GM12878 (cell line): ENCODE data around the gene PRKCZ. TPM values are rescaled to one million over a fixed set of nuclear protein-coding genes. Genes with fewer than 3 reads are reported as not detected.

Experiments used
- ATAC-seq: fragments of 200-7000 bp; cut with Tn5 transposase; 3 replicates; pipeline ENCODE4 v1.9.1; 2020; ENCODE audit warnings: mild to moderate bottlenecking, moderate library complexity
- BruUV-seq: library from RNA; stranded (reverse); fragments of 400-500 nt; replicated peaks from 2 replicates; lab custom pipeline; 2021; lab: Mats Ljungman, UMichigan
- CTCF ChIA-PET: fragments of 300-600 bp; sonication (Branson Sonifier 250); formaldehyde crosslinking; extraction: SDS; loops from one replicate; lab custom pipeline; 2021; ENCODE audit warnings: inconsistent platforms; lab: Yijun Ruan, JAX
- POLR2A ChIA-PET: fragments of 350-600 bp; formaldehyde crosslinking; extraction: SDS; loops from one replicate; lab custom pipeline; 2021; ENCODE audit warnings: inconsistent platforms; lab: Charles Lee
- RAD21 ChIA-PET: fragments of 300-600 bp; sonication (Branson Sonifier 250); formaldehyde crosslinking; loops from one replicate; lab custom pipeline; 2023; ENCODE audit warnings: antibody characterized with exemption; ENCODE audit not compliant: unreplicated experiment; lab: Charles Lee
- SMC1A ChIA-PET: fragments of 300-600 bp; sonication (Branson Sonifier 250); formaldehyde crosslinking; loops from one replicate; lab custom pipeline; 2023; ENCODE audit not compliant: unreplicated experiment, uncharacterized antibody; lab: Charles Lee
- DNase-seq: peaks from one replicate; pipeline ENCODE4 v3.0.0-alpha.2; 2011; ENCODE audit warnings: low read depth, low spot score
- FAIRE-seq: peaks from 3 replicates; lab custom pipeline; 2011; peaks lifted over from hg19 to GRCh38; lab: Jason Lieb, UNC
- H2AFZ ChIP-seq: 2 replicates; pipeline ENCODE4 v1.6.0; 2011; ENCODE audit warnings: low read depth, low read length, control low read depth; ENCODE audit not compliant: control insufficient read depth
- H3K27ac ChIP-seq: 2 replicates; pipeline ENCODE4 v1.5.1; 2011; ENCODE audit warnings: control low read depth; ENCODE audit not compliant: control insufficient read depth, insufficient read depth
- H3K27me3 ChIP-seq, 2 experiments: replicated peaks in 1 of 2; 2 replicates each; pipeline versions ENCODE4 v1.6.0 to v1.6.1; 2011; ENCODE audit warnings: low read length in 1 of 2; ENCODE audit not compliant: control insufficient read depth in 2 of 2, insufficient read depth in 2 of 2
- H3K36me3 ChIP-seq, 2 experiments: 2 replicates each; pipeline ENCODE4 v1.5.1; 2011; ENCODE audit warnings: low read length in 1 of 2; ENCODE audit not compliant: control insufficient read depth in 2 of 2, insufficient read depth in 2 of 2
- H3K4me1 ChIP-seq: 2 replicates; pipeline ENCODE4 v1.6.1; 2011; ENCODE audit warnings: mild to moderate bottlenecking, low read length, moderate library complexity, mixed read lengths; ENCODE audit not compliant: control insufficient read depth, insufficient read depth
- H3K4me2 ChIP-seq: 2 replicates; pipeline ENCODE4 v1.6.0; 2011; ENCODE audit warnings: control low read depth; ENCODE audit not compliant: control insufficient read depth, insufficient read depth
- H3K4me3 ChIP-seq: fragments of 200-600 bp; sonication (generic); 2 replicates; pipeline ENCODE4 v1.5.1; 2016
- H3K79me2 ChIP-seq: 2 replicates; pipeline ENCODE4 v1.6.0; 2011; ENCODE audit warnings: low read length; ENCODE audit not compliant: control insufficient read depth, insufficient read depth
- H3K9ac ChIP-seq: 2 replicates; pipeline ENCODE4 v1.8.0; 2011; ENCODE audit warnings: low read length, control low read depth, mixed read lengths; ENCODE audit not compliant: control insufficient read depth, insufficient read depth
- H3K9me3 ChIP-seq: replicated peaks from 3 replicates; pipeline ENCODE4 v1.5.1; 2011; ENCODE audit warnings: mild to moderate bottlenecking, low read length; ENCODE audit not compliant: control insufficient read depth, insufficient read depth
- H4K20me1 ChIP-seq: 2 replicates; pipeline ENCODE4 v1.6.0; 2011; ENCODE audit not compliant: control insufficient read depth, insufficient read depth
- DPF2 ChIP-seq: fragments of 450-650 bp; IDR thresholded peaks from 2 replicates; pipeline ENCODE4 v1.6.1; 2017; ENCODE audit warnings: mild to moderate bottlenecking
- EGR1 ChIP-seq, 2 experiments: IDR thresholded peaks; 1 replicate in 1 of 2; 2 replicates in 1 of 2; pipeline ENCODE4 v1.6.1; 2011 to 2012; ENCODE audit warnings: low read depth in 2 of 2, low read length in 2 of 2, borderline replicate concordance in 1 of 2, mild to moderate bottlenecking in 1 of 2, moderate library complexity in 1 of 2
- KDM1A ChIP-seq: fragments of 200-600 bp; sonication (generic); IDR thresholded peaks from 2 replicates; pipeline ENCODE4 v1.6.1; 2016; ENCODE audit warnings: borderline replicate concordance
- MXI1 ChIP-seq: fragments of 150-350 bp; IDR thresholded peaks from 2 replicates; pipeline ENCODE4 v1.6.1; 2011; ENCODE audit warnings: low read depth, mild to moderate bottlenecking, inconsistent platforms, low read length, improper control_type of control experiment
- NR2C1 ChIP-seq: fragments of 450-650 bp; IDR thresholded peaks from 2 replicates; pipeline ENCODE4 v1.6.1; 2017; ENCODE audit warnings: antibody characterized with exemption, mild to moderate bottlenecking, moderate library complexity
- PML ChIP-seq: IDR thresholded peaks from 2 replicates; pipeline ENCODE4 v1.6.1; 2012; ENCODE audit warnings: low read length, inconsistent platforms
- POLR2AphosphoS5 ChIP-seq: IDR thresholded peaks from 2 replicates; pipeline ENCODE4 v1.6.1; 2011; ENCODE audit warnings: mild to moderate bottlenecking, low read length, inconsistent platforms
- RCOR1 ChIP-seq: conservative IDR thresholded peaks from 2 replicates; pipeline ENCODE4 v1.6.1; 2012; ENCODE audit warnings: low read depth, low read length, improper control_type of control experiment
- YY1 ChIP-seq: IDR thresholded peaks from 2 replicates; pipeline ENCODE4 v1.6.1; 2011; ENCODE audit warnings: low read depth, mild to moderate bottlenecking, low read length
- WGBS: methylation state at CpG from one replicate; pipeline ENCODE4 v1.1.6; 2016; ENCODE audit warnings: low lambda C conversion rate; ENCODE audit not compliant: insufficient replicate concordance, insufficient coverage; ENCODE audit errors: missing lambda C conversion rate; 5-methylcytosine and 5-hydroxymethylcytosine counted together
- in situ Hi-C: fragments of 300-500 bp; cut with MboI; formaldehyde crosslinking; loops from 9 replicates; pipeline ENCODE4 v1.14.3; 2018; ENCODE audit warnings: mixed read lengths
- intact Hi-C: fragments of 100-400 bp; cut with micrococcal nuclease; formaldehyde crosslinking; loops from one replicate; pipeline ENCODE4 v1.14.2; 2022; ENCODE audit not compliant: unreplicated experiment
- polyA plus RNA-seq, 11 experiments: library from polyadenylated mRNA; depleted of rRNA in 4 of 11; unstranded in 6 of 11; stranded (reverse) in 5 of 11; fragments of >200 nt; fragmentation: Nextera tagmentation in 4 of 11; fragmentation: Illumina TruSeq in 1 of 11; extraction: Ambion mirVana in 4 of 11; extraction: Trizol in 1 of 11; gene quantifications; 1 replicate in 1 of 11; 2 replicates in 10 of 11; pipeline versions ENCODE4 v1.2.1 to v1.2.3, GENCODE V29; 2011 to 2016; ENCODE audit warnings: inconsistent platforms in 2 of 11, missing spikeins in 2 of 11, low read depth in 1 of 11
- total RNA-seq, 4 experiments: library from RNA; depleted of rRNA in 3 of 4; stranded (reverse); fragments of >200 nt in 3 of 4; fragmentation: Illumina TruSeq in 1 of 4; extraction: Trizol in 1 of 4; gene quantifications; 2 replicates each; pipeline versions ENCODE4 v1.2.1 to v1.2.3, GENCODE V29; 2013 to 2021
- TF ChIP-seq, protein P1 (sequence below): fragments of 450-650 bp; IDR thresholded peaks from 2 replicates; pipeline ENCODE4 v1.6.1; 2016; ENCODE audit warnings: mild to moderate bottlenecking
- TF ChIP-seq, protein P2 (sequence below): fragments of 450-650 bp; formaldehyde crosslinking; IDR thresholded peaks from 2 replicates; pipeline ENCODE4 v1.4.0; 2022; ENCODE audit warnings: mild to moderate bottlenecking, moderate library complexity
- TF ChIP-seq, protein P3 (sequence below), 3 experiments: IDR thresholded peaks in 2 of 3; conservative IDR thresholded peaks in 1 of 3; 2 replicates each; pipeline ENCODE4 v1.5.1; 2011; ENCODE audit warnings: low read depth in 3 of 3, low read length in 3 of 3, mild to moderate bottlenecking in 3 of 3, control low read depth in 2 of 3, moderate library complexity in 2 of 3, inconsistent platforms in 1 of 3, mixed read lengths in 1 of 3; ENCODE audit not compliant: control insufficient read depth in 2 of 3, insufficient read depth in 1 of 3; ENCODE audit errors: extremely low read depth in 1 of 3
- TF ChIP-seq, protein P4 (sequence below): fragments of 450-650 bp; IDR thresholded peaks from 2 replicates; pipeline ENCODE4 v1.6.1; 2017; ENCODE audit warnings: low read depth, mild to moderate bottlenecking, moderate library complexity

Gene PRKCZ
- total and polyA plus RNA-seq, 10 of the 15 experiments (the other 5 are each of a cell fraction or from before 2014, with no cell fraction given): 0.05 to 1.9 (median 0.64) TPM; not detected in 1

DNA sequence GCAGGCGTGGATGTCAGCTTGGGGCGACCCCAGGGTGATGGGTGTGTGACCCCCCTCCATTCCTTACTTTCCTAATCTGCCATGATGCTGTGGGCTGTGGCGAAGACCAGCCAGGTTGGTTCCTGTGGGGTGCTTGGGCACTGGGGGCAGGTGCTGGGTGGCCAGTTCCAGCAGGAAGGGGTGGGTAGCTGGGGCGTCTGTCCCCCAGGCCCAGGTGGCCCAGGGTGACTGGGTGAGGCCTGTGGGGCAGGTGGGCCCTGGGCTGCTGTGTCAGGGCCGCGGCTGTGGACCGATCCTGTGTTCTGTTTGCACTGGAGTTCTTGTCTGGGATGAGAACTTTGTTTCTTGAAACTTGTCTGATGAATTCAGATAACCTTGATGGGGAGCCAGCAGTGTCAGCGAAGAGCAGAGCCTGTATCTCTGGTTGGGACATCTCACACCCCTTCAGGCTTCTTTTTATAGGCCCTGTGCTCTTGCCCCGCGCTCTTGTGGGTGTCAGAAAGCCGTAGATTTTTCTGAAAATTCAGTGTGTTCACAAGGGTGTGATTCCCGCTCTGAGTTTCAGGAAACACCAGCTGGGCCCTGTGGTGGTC, 3.7 kb downstream of the PRKCZ start:
- H3K4me2 ChIP-seq: no peak overlapping the region
- H3K9me3 ChIP-seq: no peaks in the 10 kb centered on the region
- ChIA-PET CTCF (no interaction called here), RAD21 (no interaction called here), POLR2A (no interaction called here), SMC1A (no interaction called here)
- H3K27me3 ChIP-seq: no peaks in the 10 kb centered on the region
- H3K27ac ChIP-seq: no peak overlapping the region
- intact Hi-C loops: no loop called here
- ATAC-seq (no peak), DNase-seq (no peak), FAIRE-seq (no peak)
- no peak overlapping the region for H2AFZ ChIP-seq
- no peaks in the 10 kb centered on the region for H4K20me1 ChIP-seq
- H3K4me1 ChIP-seq: no peaks in the 10 kb centered on the region
- in situ Hi-C loops: no loop called here
- no peak overlapping the region for H3K9ac ChIP-seq
- H3K79me2 ChIP-seq: no peaks in the 10 kb centered on the region
- no TSS peak for BruUV-seq
- no peak overlapping the region for H3K4me3 ChIP-seq
- H3K36me3 ChIP-seq: no peaks in the 10 kb centered on the region
- WGBS: 68% methylated on average over 12 of the region's 12 CpGs
- TF ChIP-seq RCOR1 (no peak), KDM1A (no peak), NR2C1 (no peak), YY1 (no peak), PML (no peak), POLR2AphosphoS5 (no peak), DPF2 (no peak), MXI1 (no peak), EGR1 (IDR thresholded peaks at IDR 0.05; ENCODE audit: borderline replicate concordance in 1 of 2, low read depth in 2 of 2, low read length in 2 of 2) (no peak)
- TF ChIP-seq, protein P1, sequence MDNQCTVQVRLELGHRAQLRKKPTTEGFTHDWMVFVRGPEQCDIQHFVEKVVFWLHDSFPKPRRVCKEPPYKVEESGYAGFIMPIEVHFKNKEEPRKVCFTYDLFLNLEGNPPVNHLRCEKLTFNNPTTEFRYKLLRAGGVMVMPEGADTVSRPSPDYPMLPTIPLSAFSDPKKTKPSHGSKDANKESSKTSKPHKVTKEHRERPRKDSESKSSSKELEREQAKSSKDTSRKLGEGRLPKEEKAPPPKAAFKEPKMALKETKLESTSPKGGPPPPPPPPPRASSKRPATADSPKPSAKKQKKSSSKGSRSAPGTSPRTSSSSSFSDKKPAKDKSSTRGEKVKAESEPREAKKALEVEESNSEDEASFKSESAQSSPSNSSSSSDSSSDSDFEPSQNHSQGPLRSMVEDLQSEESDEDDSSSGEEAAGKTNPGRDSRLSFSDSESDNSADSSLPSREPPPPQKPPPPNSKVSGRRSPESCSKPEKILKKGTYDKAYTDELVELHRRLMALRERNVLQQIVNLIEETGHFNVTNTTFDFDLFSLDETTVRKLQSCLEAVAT: no peak
- TF ChIP-seq, protein P2, sequence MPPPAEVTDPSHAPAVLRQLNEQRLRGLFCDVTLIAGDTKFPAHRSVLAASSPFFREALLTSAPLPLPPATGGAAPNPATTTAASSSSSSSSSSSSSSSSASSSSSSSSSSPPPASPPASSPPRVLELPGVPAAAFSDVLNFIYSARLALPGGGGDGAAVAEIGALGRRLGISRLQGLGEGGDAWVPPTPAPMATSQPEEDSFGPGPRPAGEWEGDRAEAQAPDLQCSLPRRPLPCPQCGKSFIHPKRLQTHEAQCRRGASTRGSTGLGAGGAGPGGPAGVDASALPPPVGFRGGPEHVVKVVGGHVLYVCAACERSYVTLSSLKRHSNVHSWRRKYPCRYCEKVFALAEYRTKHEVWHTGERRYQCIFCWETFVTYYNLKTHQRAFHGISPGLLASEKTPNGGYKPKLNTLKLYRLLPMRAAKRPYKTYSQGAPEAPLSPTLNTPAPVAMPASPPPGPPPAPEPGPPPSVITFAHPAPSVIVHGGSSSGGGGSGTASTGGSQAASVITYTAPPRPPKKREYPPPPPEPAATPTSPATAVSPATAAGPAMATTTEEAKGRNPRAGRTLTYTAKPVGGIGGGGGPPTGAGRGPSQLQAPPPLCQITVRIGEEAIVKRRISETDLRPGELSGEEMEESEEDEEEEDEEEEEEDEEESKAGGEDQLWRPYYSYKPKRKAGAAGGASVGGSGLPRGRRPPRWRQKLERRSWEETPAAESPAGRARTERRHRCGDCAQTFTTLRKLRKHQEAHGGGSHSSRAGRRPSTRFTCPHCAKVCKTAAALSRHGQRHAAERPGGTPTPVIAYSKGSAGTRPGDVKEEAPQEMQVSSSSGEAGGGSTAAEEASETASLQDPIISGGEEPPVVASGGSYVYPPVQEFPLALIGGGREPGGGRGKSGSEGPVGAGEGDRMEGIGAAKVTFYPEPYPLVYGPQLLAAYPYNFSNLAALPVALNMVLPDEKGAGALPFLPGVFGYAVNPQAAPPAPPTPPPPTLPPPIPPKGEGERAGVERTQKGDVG: no peak
- TF ChIP-seq, protein P3, sequence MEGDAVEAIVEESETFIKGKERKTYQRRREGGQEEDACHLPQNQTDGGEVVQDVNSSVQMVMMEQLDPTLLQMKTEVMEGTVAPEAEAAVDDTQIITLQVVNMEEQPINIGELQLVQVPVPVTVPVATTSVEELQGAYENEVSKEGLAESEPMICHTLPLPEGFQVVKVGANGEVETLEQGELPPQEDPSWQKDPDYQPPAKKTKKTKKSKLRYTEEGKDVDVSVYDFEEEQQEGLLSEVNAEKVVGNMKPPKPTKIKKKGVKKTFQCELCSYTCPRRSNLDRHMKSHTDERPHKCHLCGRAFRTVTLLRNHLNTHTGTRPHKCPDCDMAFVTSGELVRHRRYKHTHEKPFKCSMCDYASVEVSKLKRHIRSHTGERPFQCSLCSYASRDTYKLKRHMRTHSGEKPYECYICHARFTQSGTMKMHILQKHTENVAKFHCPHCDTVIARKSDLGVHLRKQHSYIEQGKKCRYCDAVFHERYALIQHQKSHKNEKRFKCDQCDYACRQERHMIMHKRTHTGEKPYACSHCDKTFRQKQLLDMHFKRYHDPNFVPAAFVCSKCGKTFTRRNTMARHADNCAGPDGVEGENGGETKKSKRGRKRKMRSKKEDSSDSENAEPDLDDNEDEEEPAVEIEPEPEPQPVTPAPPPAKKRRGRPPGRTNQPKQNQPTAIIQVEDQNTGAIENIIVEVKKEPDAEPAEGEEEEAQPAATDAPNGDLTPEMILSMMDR (IDR thresholded peaks at IDR 0.05 in 2 of 3, conservative IDR thresholded peaks at IDR 0.05 in 1 of 3; ENCODE audit: control insufficient read depth in 2 of 3, extremely low read depth in 1 of 3, insufficient read depth in 1 of 3, low read depth in 3 of 3, low read length in 3 of 3): no peak
- TF ChIP-seq, protein P4, sequence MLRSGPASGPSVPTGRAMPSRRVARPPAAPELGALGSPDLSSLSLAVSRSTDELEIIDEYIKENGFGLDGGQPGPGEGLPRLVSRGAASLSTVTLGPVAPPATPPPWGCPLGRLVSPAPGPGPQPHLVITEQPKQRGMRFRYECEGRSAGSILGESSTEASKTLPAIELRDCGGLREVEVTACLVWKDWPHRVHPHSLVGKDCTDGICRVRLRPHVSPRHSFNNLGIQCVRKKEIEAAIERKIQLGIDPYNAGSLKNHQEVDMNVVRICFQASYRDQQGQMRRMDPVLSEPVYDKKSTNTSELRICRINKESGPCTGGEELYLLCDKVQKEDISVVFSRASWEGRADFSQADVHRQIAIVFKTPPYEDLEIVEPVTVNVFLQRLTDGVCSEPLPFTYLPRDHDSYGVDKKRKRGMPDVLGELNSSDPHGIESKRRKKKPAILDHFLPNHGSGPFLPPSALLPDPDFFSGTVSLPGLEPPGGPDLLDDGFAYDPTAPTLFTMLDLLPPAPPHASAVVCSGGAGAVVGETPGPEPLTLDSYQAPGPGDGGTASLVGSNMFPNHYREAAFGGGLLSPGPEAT: no peak
